ENCODE data around the gene H3-3A.
A peak's percentile ranks its signal among the peaks of the same experiment; 100 is the strongest.

The H3-3A gene

DNA sequence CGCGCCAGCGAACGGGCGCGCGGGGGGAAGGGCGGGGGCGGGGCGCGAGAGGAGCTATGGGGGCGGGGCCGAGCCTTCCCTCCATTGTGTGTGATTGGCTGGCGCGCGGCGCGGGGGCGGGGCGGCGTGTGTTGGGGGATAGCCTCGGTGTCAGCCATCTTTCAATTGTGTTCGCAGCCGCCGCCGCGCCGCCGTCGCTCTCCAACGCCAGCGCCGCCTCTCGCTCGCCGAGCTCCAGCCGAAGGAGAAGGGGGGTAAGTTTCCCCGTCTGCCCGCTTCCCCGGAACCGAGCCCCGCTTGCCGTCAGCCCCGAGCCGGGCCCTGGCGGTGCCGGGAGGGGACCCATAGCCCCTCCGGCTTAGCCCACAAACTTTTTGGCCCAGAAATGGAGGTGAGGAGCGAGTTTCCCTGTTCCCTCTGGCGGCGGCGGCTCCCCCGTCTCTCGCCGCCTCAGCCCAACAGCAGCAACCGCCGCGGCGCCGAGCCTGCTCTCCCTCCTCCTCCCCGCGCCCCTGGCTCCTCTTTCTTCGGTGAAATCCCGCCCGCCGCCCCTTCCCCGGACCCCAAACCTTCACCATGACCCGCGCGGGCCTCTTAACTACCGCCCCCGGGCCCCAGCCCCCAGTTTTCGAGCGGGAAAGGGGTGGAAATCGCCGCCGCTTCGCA, at the start of gene H3-3A:
Gene H3-3A, plus strand, starts transcription at position 159 of the 666 bp plus-strand sequence. CDS start 1,636 bp downstream, outside the sequence.
- Mint-ChIP-seq H3K4me1 (ENCODE audit: low read depth) (peaks cover 28% of the 10 kb centered on the region), H3K36me3 (ENCODE audit: low read depth) (peaks cover 47% of the 10 kb centered on the region), H3K4me3 (peak within 1 kb of the TSS; percentile 99), H3K27me3 (ENCODE audit: low read depth) (no peaks in the 10 kb centered on the region), H3K9me3 (no peaks in the 10 kb centered on the region), H3K27ac (peak within 1 kb of the TSS; percentile 98)
- peak; percentile 97 for DNase-seq (ENCODE audit: low spot score)

DNA sequence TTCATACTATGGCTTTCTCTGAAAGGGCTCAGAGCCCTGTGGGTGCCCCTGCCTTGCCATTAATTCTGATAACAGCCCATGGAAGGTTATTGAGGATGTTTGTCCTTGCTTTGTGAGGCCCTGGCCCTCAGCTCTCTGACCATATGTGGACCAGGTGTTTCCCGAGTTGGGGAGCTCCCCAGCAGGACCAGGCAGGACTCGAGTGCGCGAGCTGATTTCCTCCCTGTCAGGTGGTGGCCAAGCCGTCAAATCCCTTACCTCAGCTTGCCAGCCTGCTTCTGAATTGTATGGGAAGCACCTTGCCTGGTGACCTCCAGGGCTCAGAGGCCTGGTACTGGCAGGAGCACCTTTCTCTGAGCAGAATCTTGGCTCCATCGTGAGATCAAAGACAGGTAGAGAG, 45.4 kb upstream of the H3-3A start:
- DNase-seq (ENCODE audit: low spot score) = no peak
- H3K27me3 Mint-ChIP-seq (ENCODE audit: low read depth) = peaks cover 10% of the 10 kb centered on the region

DNA sequence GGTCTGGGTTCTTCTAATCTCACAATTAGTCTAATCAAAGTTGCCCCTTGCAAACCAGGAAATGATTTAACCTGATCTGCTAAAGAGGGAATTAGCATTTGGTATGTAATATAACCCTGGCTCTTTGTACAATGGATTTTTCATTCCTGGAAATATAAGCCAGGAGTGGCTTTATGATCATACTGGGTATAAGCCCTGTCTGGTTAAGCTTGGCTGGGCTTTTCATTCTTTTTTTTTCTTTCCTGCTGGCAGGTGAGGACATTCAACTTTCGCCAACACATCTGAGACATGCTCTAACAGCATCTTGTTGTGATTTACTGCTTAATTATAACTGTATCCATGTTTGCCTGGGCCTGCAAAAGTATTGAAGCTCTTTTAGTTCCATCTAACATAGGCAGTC, 42.9 kb upstream of the H3-3A start:
- Mint-ChIP-seq H3K27me3 (ENCODE audit: low read depth) (peaks cover 4% of the 10 kb centered on the region), H3K4me3 (no peak overlapping the region), H3K4me1 (ENCODE audit: low read depth) (no peaks in the 10 kb centered on the region), H3K9me3 (no peaks in the 10 kb centered on the region), H3K27ac (no peak overlapping the region), H3K36me3 (ENCODE audit: low read depth) (no peaks in the 10 kb centered on the region)
- DNase-seq (ENCODE audit: low spot score) = no peak

More for the DNA sequence above, 45.4 kb upstream of the H3-3A start:
- Mint-ChIP-seq H3K36me3 (ENCODE audit: low read depth) (no peaks in the 10 kb centered on the region), H3K9me3 (no peaks in the 10 kb centered on the region), H3K27ac (no peak overlapping the region), H3K4me1 (ENCODE audit: low read depth) (no peaks in the 10 kb centered on the region), H3K4me3 (no peak overlapping the region)

DNA sequence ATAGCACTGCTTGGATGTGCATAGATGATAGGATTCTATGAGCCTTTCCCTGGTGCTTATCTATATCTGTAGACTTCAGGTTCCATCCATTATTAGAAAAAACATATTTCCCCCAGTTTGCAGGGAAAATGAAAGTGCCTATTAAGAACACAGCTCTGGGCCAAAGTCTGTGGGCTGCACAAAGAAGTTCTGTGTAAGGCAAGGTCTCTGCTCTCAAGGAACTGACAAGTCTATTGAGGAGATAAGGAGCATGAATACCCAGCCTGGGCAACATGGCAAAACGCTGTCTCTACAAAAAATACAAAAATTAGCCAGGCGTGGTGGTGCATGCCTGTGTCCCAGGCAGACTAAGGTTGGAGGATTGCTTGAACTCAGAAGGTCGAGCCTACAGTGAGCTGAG, 41.1 kb upstream of the H3-3A start:
- DNase-seq (ENCODE audit: low spot score) = no peak
- Mint-ChIP-seq H3K27ac (no peak overlapping the region), H3K9me3 (no peaks in the 10 kb centered on the region), H3K36me3 (ENCODE audit: low read depth) (no peaks in the 10 kb centered on the region), H3K4me3 (no peak overlapping the region), H3K4me1 (ENCODE audit: low read depth) (no peaks in the 10 kb centered on the region), H3K27me3 (ENCODE audit: low read depth) (peaks cover 4% of the 10 kb centered on the region)

GRCh38 chr1:226021801-226022200, 40.7 kb upstream of the H3-3A start:
- no peak overlapping the region for H3K27ac Mint-ChIP-seq
- DNase-seq (ENCODE audit: low spot score) = no peak
- H3K36me3 Mint-ChIP-seq (ENCODE audit: low read depth) = no peaks in the 10 kb centered on the region
- H3K9me3 Mint-ChIP-seq = no peaks in the 10 kb centered on the region
- H3K4me1 Mint-ChIP-seq (ENCODE audit: low read depth) = peaks cover 3% of the 10 kb centered on the region
- H3K4me3 Mint-ChIP-seq = no peak overlapping the region
- H3K27me3 Mint-ChIP-seq (ENCODE audit: low read depth) = peaks cover 4% of the 10 kb centered on the region

GRCh38 chr1:226023735-226024134, 38.8 kb upstream of the H3-3A start:
- no peak for DNase-seq (ENCODE audit: low spot score)
- no peak overlapping the region for H3K27ac Mint-ChIP-seq
- H3K4me1 Mint-ChIP-seq (ENCODE audit: low read depth) = peaks cover 4% of the 10 kb centered on the region
- peaks cover 4% of the 10 kb centered on the region for H3K27me3 Mint-ChIP-seq (ENCODE audit: low read depth)
- H3K36me3 Mint-ChIP-seq (ENCODE audit: low read depth) = no peaks in the 10 kb centered on the region
- H3K9me3 Mint-ChIP-seq = no peaks in the 10 kb centered on the region
- H3K4me3 Mint-ChIP-seq = no peak overlapping the region

DNA sequence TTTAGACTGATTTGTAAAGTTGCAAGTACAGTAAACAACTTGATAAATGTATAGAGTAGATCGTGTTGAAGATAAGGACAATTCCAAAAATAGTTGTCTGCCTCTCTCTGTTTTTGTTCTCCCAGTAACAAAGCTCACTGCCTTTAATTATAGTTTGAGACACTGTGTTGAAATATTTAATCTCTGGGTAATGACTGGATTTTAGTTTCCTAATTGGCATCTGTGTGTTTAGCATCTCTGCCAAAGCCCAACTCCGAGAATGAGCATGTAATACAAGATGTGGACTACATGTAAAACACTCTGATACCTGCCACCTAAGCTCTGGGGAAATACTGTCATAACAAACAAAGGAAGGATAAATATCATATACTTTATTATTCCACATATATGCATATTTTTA, 35.7 kb upstream of the H3-3A start:
- Mint-ChIP-seq H3K9me3 (no peaks in the 10 kb centered on the region), H3K27me3 (ENCODE audit: low read depth) (peaks cover 3% of the 10 kb centered on the region), H3K4me3 (no peak overlapping the region), H3K36me3 (ENCODE audit: low read depth) (no peaks in the 10 kb centered on the region), H3K27ac (no peak overlapping the region), H3K4me1 (ENCODE audit: low read depth) (peaks cover 4% of the 10 kb centered on the region)
- no peak for DNase-seq (ENCODE audit: low spot score)

- H3K4me1 Mint-ChIP-seq (ENCODE audit: low read depth) = peaks cover 4% of the 10 kb centered on the region
- H3K27ac Mint-ChIP-seq = no peak overlapping the region
- H3K9me3 Mint-ChIP-seq = no peaks in the 10 kb centered on the region
- H3K27me3 Mint-ChIP-seq (ENCODE audit: low read depth) = peaks cover 2% of the 10 kb centered on the region
- DNase-seq (ENCODE audit: low spot score) = no peak
- H3K4me3 Mint-ChIP-seq = no peak overlapping the region
- no peaks in the 10 kb centered on the region for H3K36me3 Mint-ChIP-seq (ENCODE audit: low read depth)
Measured at GRCh38 chr1:226027538-226028217, 34.8 kb upstream of the H3-3A start.

DNA sequence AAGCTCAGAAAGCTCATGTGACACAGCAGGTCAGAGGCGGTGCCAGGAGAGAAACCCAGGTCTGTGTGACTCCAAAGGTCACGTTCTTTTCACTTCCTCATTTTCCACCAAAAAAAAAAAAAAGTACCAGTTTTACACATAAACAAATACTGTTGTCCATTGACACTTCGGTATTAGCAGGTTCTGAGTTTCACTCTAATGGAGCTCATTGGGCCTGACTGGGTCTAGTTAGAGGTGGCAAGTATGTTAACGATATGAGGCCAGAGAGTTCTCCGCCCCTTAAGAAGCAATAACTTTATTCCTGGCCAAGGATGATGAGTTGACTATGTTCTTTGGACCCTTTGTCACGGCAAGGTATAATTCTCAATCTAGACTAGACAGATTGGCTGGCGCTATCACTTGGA, 33.4 kb upstream of the H3-3A start:
- Mint-ChIP-seq H3K36me3 (ENCODE audit: low read depth) (no peaks in the 10 kb centered on the region), H3K4me3 (no peak overlapping the region), H3K27me3 (ENCODE audit: low read depth) (peaks cover 2% of the 10 kb centered on the region), H3K27ac (no peak overlapping the region), H3K4me1 (ENCODE audit: low read depth) (peaks cover 4% of the 10 kb centered on the region), H3K9me3 (no peaks in the 10 kb centered on the region)
- no peak for DNase-seq (ENCODE audit: low spot score)

GRCh38 chr1:226029568-226030225, 32.8 kb upstream of the H3-3A start:
- peaks cover 2% of the 10 kb centered on the region for H3K27me3 Mint-ChIP-seq (ENCODE audit: low read depth)
- no peaks in the 10 kb centered on the region for H3K9me3 Mint-ChIP-seq
- no peak overlapping the region for H3K4me3 Mint-ChIP-seq
- H3K4me1 Mint-ChIP-seq (ENCODE audit: low read depth) = peaks cover 4% of the 10 kb centered on the region
- no peak for DNase-seq (ENCODE audit: low spot score)
- no peak overlapping the region for H3K27ac Mint-ChIP-seq
- H3K36me3 Mint-ChIP-seq (ENCODE audit: low read depth) = no peaks in the 10 kb centered on the region

- Mint-ChIP-seq H3K4me3 (no peak overlapping the region), H3K9me3 (no peaks in the 10 kb centered on the region), H3K36me3 (ENCODE audit: low read depth) (no peaks in the 10 kb centered on the region), H3K27ac (no peak overlapping the region), H3K4me1 (ENCODE audit: low read depth) (no peaks in the 10 kb centered on the region), H3K27me3 (ENCODE audit: low read depth) (peaks cover 2% of the 10 kb centered on the region)
- DNase-seq (ENCODE audit: low spot score) = no peak
Measured at GRCh38 chr1:226033582-226033981, 28.9 kb upstream of the H3-3A start.

- peaks cover 2% of the 10 kb centered on the region for H3K27me3 Mint-ChIP-seq (ENCODE audit: low read depth)
- no peak for DNase-seq (ENCODE audit: low spot score)
- H3K4me1 Mint-ChIP-seq (ENCODE audit: low read depth) = no peaks in the 10 kb centered on the region
- no peaks in the 10 kb centered on the region for H3K9me3 Mint-ChIP-seq
- no peaks in the 10 kb centered on the region for H3K36me3 Mint-ChIP-seq (ENCODE audit: low read depth)
- no peak overlapping the region for H3K4me3 Mint-ChIP-seq
- H3K27ac Mint-ChIP-seq = no peak overlapping the region
Measured at GRCh38 chr1:226033991-226034390, 28.5 kb upstream of the H3-3A start.

GRCh38 chr1:226034482-226034881, 28.0 kb upstream of the H3-3A start:
- peaks cover 2% of the 10 kb centered on the region for H3K27me3 Mint-ChIP-seq (ENCODE audit: low read depth)

DNA sequence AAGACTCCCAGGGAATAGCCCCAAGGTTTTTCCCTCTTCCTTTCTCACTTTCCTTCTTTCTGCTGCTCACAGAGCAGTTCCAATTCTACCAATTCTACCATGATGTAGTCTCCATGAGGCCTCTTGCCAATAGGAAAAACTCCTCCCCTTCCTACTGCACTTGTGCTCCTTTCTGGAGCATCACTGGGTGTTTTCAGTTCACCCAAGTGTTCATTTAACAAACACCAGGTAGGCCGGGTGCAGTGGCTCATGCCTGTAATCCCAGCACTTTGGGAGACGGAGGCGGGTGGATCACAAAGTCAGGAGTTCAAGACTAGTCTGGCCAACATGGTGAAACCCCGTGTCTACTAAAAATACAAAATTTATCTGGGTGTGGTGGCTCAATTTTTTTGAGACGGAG, 26.6 kb upstream of the H3-3A start:
- DNase-seq (ENCODE audit: low spot score) = no peak
- Mint-ChIP-seq H3K9me3 (no peaks in the 10 kb centered on the region), H3K36me3 (ENCODE audit: low read depth) (no peaks in the 10 kb centered on the region), H3K27me3 (ENCODE audit: low read depth) (peaks cover 5% of the 10 kb centered on the region), H3K27ac (no peak overlapping the region), H3K4me3 (no peak overlapping the region), H3K4me1 (ENCODE audit: low read depth) (no peaks in the 10 kb centered on the region)

More at GRCh38 chr1:226034482-226034881, 28.0 kb upstream of the H3-3A start:
- no peak for DNase-seq (ENCODE audit: low spot score)
- H3K9me3 Mint-ChIP-seq = no peaks in the 10 kb centered on the region
- H3K36me3 Mint-ChIP-seq (ENCODE audit: low read depth) = no peaks in the 10 kb centered on the region
- H3K4me3 Mint-ChIP-seq = no peak overlapping the region
- H3K4me1 Mint-ChIP-seq (ENCODE audit: low read depth) = no peaks in the 10 kb centered on the region
- H3K27ac Mint-ChIP-seq = no peak overlapping the region

All from T-helper 2 cell treated with Interferon-gamma antibody and Interleukin-4, amounts not matched to agents 5 μg/mL and 100 μg/mL, for 36 hours (primary cell).